OCI-LY7 (cell line): Measurements from ENCODE around the gene STX8.
"Not testable (repeated sequence)": the region's sequence is repeated elsewhere in the genome, so short reads cannot be mapped to it uniquely, and the experiment has no call there.

Experiments used
- CTCF ChIP-seq: fragments of 200-600 bp; sonication (generic); conservative IDR thresholded peaks from 2 replicates; pipeline ENCODE4 v1.5.1; 2014; ENCODE audit warnings: mild to moderate bottlenecking, antibody characterized with exemption, low read length, moderate library complexity, mixed read lengths
- EZH2phosphoT487 ChIP-seq: fragments of 200-600 bp; sonication (generic); IDR thresholded peaks from 2 replicates; pipeline ENCODE4 v1.6.1; 2018; ENCODE audit warnings: low read depth, borderline replicate concordance, mild to moderate bottlenecking, mixed run types, antibody characterized with exemption, low read length, moderate library complexity, mixed read lengths

GRCh38 chr17:9447298-9447697 lies 128.3 kb downstream of the STX8 start:
- not testable (repeated sequence) for TF ChIP-seq CTCF, EZH2phosphoT487
